ENCODE measurements around the gene NLRP9.

NLRP9 gene

GRCh38 chr19:55676889-55677505, 61.2 kb downstream of the NLRP9 start:
- in situ Hi-C loops (cut with MboI; ENCODE audit: low sequenced_read_pairs, unreplicated experiment): no loop called here
- no peak for TF ChIP-seq CTCF (IDR thresholded peaks at IDR 0.05; ENCODE audit: borderline replicate concordance, control extremely low read depth, extremely low read depth, insufficient read depth, missing control alignments)
- no peak for DNase-seq (ENCODE audit: low spot score)

- TF ChIP-seq CTCF (IDR thresholded peaks at IDR 0.05; ENCODE audit: borderline replicate concordance, control extremely low read depth, extremely low read depth, insufficient read depth, missing control alignments): no peak
- in situ Hi-C loops (cut with MboI; ENCODE audit: low sequenced_read_pairs, unreplicated experiment): no loop called here
- DNase-seq (ENCODE audit: low spot score): no peak
Measured at GRCh38 chr19:55676383-55676782, 61.8 kb downstream of the NLRP9 start.

- in situ Hi-C loops (cut with MboI; ENCODE audit: low sequenced_read_pairs, unreplicated experiment): no loop called here
- no peak for DNase-seq (ENCODE audit: low spot score)
- no peak for TF ChIP-seq CTCF (IDR thresholded peaks at IDR 0.05; ENCODE audit: borderline replicate concordance, control extremely low read depth, extremely low read depth, insufficient read depth, missing control alignments)
Measured at GRCh38 chr19:55675661-55676354, 62.4 kb downstream of the NLRP9 start.

GRCh38 chr19:55674841-55675660, 63.2 kb downstream of the NLRP9 start, which contains the start of gene EPN1:
Gene EPN1, plus strand, starts transcription at chr19:55675226. Its CDS starts 3,402 bp downstream, at chr19:55678628.
- DNase-seq (ENCODE audit: low spot score): peak; percentile 99
- no peak for TF ChIP-seq CTCF (IDR thresholded peaks at IDR 0.05; ENCODE audit: borderline replicate concordance, control extremely low read depth, extremely low read depth, insufficient read depth, missing control alignments)
- in situ Hi-C loops (cut with MboI; ENCODE audit: low sequenced_read_pairs, unreplicated experiment): no loop called here

GRCh38 chr19:55674459-55674840, 63.8 kb downstream of the NLRP9 start:
- no peak for DNase-seq (ENCODE audit: low spot score)
- in situ Hi-C loops (cut with MboI; ENCODE audit: low sequenced_read_pairs, unreplicated experiment): no loop called here
- no peak for TF ChIP-seq CTCF (IDR thresholded peaks at IDR 0.05; ENCODE audit: borderline replicate concordance, control extremely low read depth, extremely low read depth, insufficient read depth, missing control alignments)

GRCh38 chr19:55673889-55674288, 64.3 kb downstream of the NLRP9 start:
- in situ Hi-C loops (cut with MboI; ENCODE audit: low sequenced_read_pairs, unreplicated experiment): no loop called here
- DNase-seq (ENCODE audit: low spot score): no peak
- TF ChIP-seq CTCF (IDR thresholded peaks at IDR 0.05; ENCODE audit: borderline replicate concordance, control extremely low read depth, extremely low read depth, insufficient read depth, missing control alignments): no peak

All from GM13976 (cell line).